Naive thymus-derived CD4-positive, alpha-beta T cell (primary cell): ENCODE data around the gene ADM2. TPM values are rescaled to one million over a fixed set of nuclear protein-coding genes. Genes with fewer than 3 reads are reported as not detected.

Source experiments
- ATAC-seq: fragments of 150-1000 bp; cut with Tn5 transposase; 2 replicates; pipeline ENCODE4 v1.10.0; 2021; ENCODE audit warnings: mild to moderate bottlenecking, moderate library complexity
- CTCF ChIA-PET: fragments of 350-600 bp; sonication (Branson Sonifier 250); formaldehyde crosslinking; loops from one replicate; lab custom pipeline; 2021; ENCODE audit warnings: antibody characterized with exemption; lab: Charles Lee
- POLR2A ChIA-PET: fragments of 350-600 bp; sonication (Branson Sonifier 250); formaldehyde crosslinking; loops from one replicate; lab custom pipeline; 2021; ENCODE audit warnings: antibody characterized with exemption, inconsistent platforms; lab: Charles Lee
- DNase-seq, 9 donors: peaks; one replicate each; pipeline versions ENCODE4 v3.0.0 to v3.0.0-alpha.2; 2020 to 2022; ENCODE audit warnings: mixed read lengths in 1 of 9
- H3K27ac ChIP-seq: one replicate; pipeline ENCODE4 v1.7.0; 2013; ENCODE audit warnings: mild to moderate bottlenecking, low read depth, low read length, moderate library complexity
- H3K27me3 ChIP-seq, 2 donors: one replicate each; pipeline ENCODE4 v1.7.0; 2013; ENCODE audit warnings: low read length in 2 of 2, mild to moderate bottlenecking in 2 of 2, moderate library complexity in 2 of 2; ENCODE audit not compliant: control insufficient read depth in 2 of 2, insufficient read depth in 2 of 2
- H3K36me3 ChIP-seq, 3 experiments: 1 replicate in 2 of 3; 2 replicates in 1 of 3; pipeline ENCODE4 v1.7.0; 2013; ENCODE audit warnings: low read length in 3 of 3, mild to moderate bottlenecking in 3 of 3, moderate library complexity in 1 of 3; ENCODE audit not compliant: insufficient read depth in 3 of 3, control insufficient read depth in 2 of 3
- H3K4me1 ChIP-seq, 2 donors: one replicate each; pipeline ENCODE4 v1.7.0; 2013; ENCODE audit warnings: low read length in 2 of 2, mild to moderate bottlenecking in 2 of 2, moderate library complexity in 1 of 2; ENCODE audit not compliant: control insufficient read depth in 2 of 2, insufficient read depth in 2 of 2
- H3K4me3 ChIP-seq: 2 replicates; pipeline ENCODE4 v1.7.0; 2013; ENCODE audit warnings: mild to moderate bottlenecking, low read length
- H3K9me3 ChIP-seq, 3 experiments: 1 replicate in 2 of 3; 2 replicates in 1 of 3; pipeline ENCODE4 v1.7.0; 2013; ENCODE audit warnings: low read length in 3 of 3; ENCODE audit not compliant: control insufficient read depth in 2 of 3
- H3K27ac Mint-ChIP-seq, 9 donors: one replicate each; pipeline ENCODE4 v1.8.0; 2020 to 2022; ENCODE audit warnings: mixed read lengths in 9 of 9, mild to moderate bottlenecking in 8 of 9, moderate library complexity in 5 of 9, inconsistent platforms in 2 of 9
- H3K27me3 Mint-ChIP-seq, 5 donors: one replicate each; pipeline ENCODE4 v1.8.0; 2021 to 2022; ENCODE audit warnings: mixed read lengths in 5 of 5, mild to moderate bottlenecking in 1 of 5
- H3K36me3 Mint-ChIP-seq, 5 donors: one replicate each; pipeline ENCODE4 v1.8.0; 2020 to 2022; ENCODE audit warnings: mixed read lengths in 5 of 5, mild to moderate bottlenecking in 3 of 5, inconsistent platforms in 1 of 5
- H3K4me1 Mint-ChIP-seq, 7 donors: one replicate each; pipeline ENCODE4 v1.8.0; 2020 to 2022; ENCODE audit warnings: mixed read lengths in 7 of 7, mild to moderate bottlenecking in 3 of 7, inconsistent platforms in 1 of 7
- H3K4me3 Mint-ChIP-seq, 10 donors: one replicate each; pipeline ENCODE4 v1.8.0; 2020 to 2022; ENCODE audit warnings: mild to moderate bottlenecking in 10 of 10, mixed read lengths in 10 of 10, moderate library complexity in 6 of 10, inconsistent platforms in 2 of 10
- H3K9me3 Mint-ChIP-seq, 11 donors: one replicate each; pipeline ENCODE4 v1.8.0; 2020 to 2022; ENCODE audit warnings: mixed read lengths in 11 of 11, mild to moderate bottlenecking in 4 of 11, inconsistent platforms in 1 of 11, moderate library complexity in 1 of 11
- intact Hi-C, 2 donors: fragments of 100-400 bp; cut with micrococcal nuclease; formaldehyde crosslinking; loops; one replicate each; pipeline ENCODE4 v1.15.1; 2023
- polyA plus RNA-seq, 2 donors: library from polyadenylated mRNA; unstranded; fragments of 300-500 nt; fragmentation: Illumina TruSeq; gene quantifications; one replicate each; pipeline ENCODE4 v1.2.3, GENCODE V29; 2021
- total RNA-seq, 6 experiments: library from RNA in 5 of 6; stranded (reverse) in 5 of 6; gene quantifications; 1 replicate in 5 of 6; 2 replicates in 1 of 6; pipeline ENCODE4 v1.2.3 and lab custom pipeline; 2021 to 2026

The ADM2 gene
- total and polyA plus RNA-seq, 7 experiments from 2014 or later = 0.24 to 4.5 (median 3.7) TPM

- Mint-ChIP-seq H3K9me3 (no peaks in the 10 kb centered on the region), H3K27me3 (peaks cover 0 to 28% (median 0%) of the 10 kb centered on the region in 5 donors), H3K4me1 (peaks cover 0 to 15% (median 7%) of the 10 kb centered on the region in 7 donors), H3K4me3 (peak overlapping the region; percentile 42 to 85 (median 72)), H3K27ac (peak overlapping the region in 1 of 9 donors; percentile 55), H3K36me3 (peaks cover 0 to 1% (median 0%) of the 10 kb centered on the region in 5 donors)
- peaks cover 4 to 8% of the 10 kb centered on the region in 2 donors for H3K4me1 ChIP-seq
- H3K27me3 ChIP-seq = no peaks in the 10 kb centered on the region
- H3K27ac ChIP-seq = peak overlapping the region; percentile 45
- H3K4me3 ChIP-seq = peak overlapping the region; percentile 39
- no peaks in the 10 kb centered on the region for H3K36me3 ChIP-seq
- DNase-seq = no peak
- intact Hi-C loops = loop anchor here in 1 of 2 donors (1.0 kb wide), 1 partner anchor 11 kb away; no protein-coding TSS in a partner anchor
- ATAC-seq = no peak
- ChIA-PET POLR2A (interaction anchor here (1.5 to 2.9 kb wide), 3 partner anchors 11 to 22 kb away, joined by 3 to 11 read pairs (median 6); no protein-coding TSS in a partner anchor), CTCF (no interaction called here)
- no peaks in the 10 kb centered on the region for H3K9me3 ChIP-seq
These were observed 301 bp upstream of the ADM2 start for GRCh38 chr22:50481045-50481439.

- ChIA-PET CTCF (interaction anchor here (0.7 to 0.8 kb wide), 2 partner anchors 9 to 15 kb away, joined by 3 read pairs; no protein-coding TSS in a partner anchor), POLR2A (interaction anchor here (1.3 to 2.4 kb wide), 5 partner anchors 9 to 21 kb away, joined by 3 to 6 read pairs (median 4); no protein-coding TSS in a partner anchor)
- H3K9me3 Mint-ChIP-seq = no peaks in the 10 kb centered on the region
- H3K36me3 ChIP-seq = no peaks in the 10 kb centered on the region
- peak overlapping the region in 2 of 9 donors; percentile 24 to 68 for H3K27ac Mint-ChIP-seq
- intact Hi-C loops = no loop called here
- peaks cover 0 to 1% (median 0%) of the 10 kb centered on the region in 5 donors for H3K36me3 Mint-ChIP-seq
- ATAC-seq (no peak), DNase-seq (no peak)
- H3K4me1 Mint-ChIP-seq = peaks cover 0 to 15% (median 7%) of the 10 kb centered on the region in 7 donors
- H3K27me3 Mint-ChIP-seq = peaks cover 0 to 24% (median 0%) of the 10 kb centered on the region in 5 donors
- H3K27ac ChIP-seq = no peak overlapping the region
- H3K4me1 ChIP-seq = peaks cover 4 to 8% of the 10 kb centered on the region in 2 donors
- H3K9me3 ChIP-seq = no peaks in the 10 kb centered on the region
- peak overlapping the region; percentile 49 to 85 (median 75) for H3K4me3 Mint-ChIP-seq
- H3K4me3 ChIP-seq = peak overlapping the region; percentile 39
- no peaks in the 10 kb centered on the region for H3K27me3 ChIP-seq
These were observed 1.0 kb downstream of the ADM2 start for GRCh38 chr22:50482107-50483074.

- DNase-seq = no peak
- Histone ChIP-seq H3K4me1 (peaks cover 4 to 8% of the 10 kb centered on the region in 2 donors), H3K36me3 (no peaks in the 10 kb centered on the region), H3K9me3 (no peaks in the 10 kb centered on the region), H3K4me3 (no peak overlapping the region), H3K27me3 (no peaks in the 10 kb centered on the region), H3K27ac (no peak overlapping the region)
- no peak overlapping the region for H3K27ac Mint-ChIP-seq
- peak overlapping the region in 6 of 10 donors; percentile 13 to 85 (median 37) for H3K4me3 Mint-ChIP-seq
- peaks cover 0 to 15% (median 7%) of the 10 kb centered on the region in 7 donors for H3K4me1 Mint-ChIP-seq
- ChIA-PET POLR2A (interaction anchor here (1.3 to 2.1 kb wide), 3 partner anchors 10 to 15 kb away, joined by 3 to 6 read pairs (median 4); no protein-coding TSS in a partner anchor), CTCF (interaction anchor here (0.7 to 0.8 kb wide), 2 partner anchors 10 to 16 kb away, joined by 3 read pairs; no protein-coding TSS in a partner anchor)
- intact Hi-C loops = no loop called here
- no peaks in the 10 kb centered on the region for H3K9me3 Mint-ChIP-seq
- H3K27me3 Mint-ChIP-seq = peaks cover 0 to 24% (median 0%) of the 10 kb centered on the region in 5 donors
- ATAC-seq = no peak
- peaks cover 0 to 1% (median 0%) of the 10 kb centered on the region in 5 donors for H3K36me3 Mint-ChIP-seq
These were observed 1.8 kb downstream of the ADM2 start for GRCh38 chr22:50483106-50483505.

GRCh38 chr22:50483556-50483955, 2.2 kb downstream of the ADM2 start:
- Histone ChIP-seq H3K4me3 (no peak overlapping the region), H3K9me3 (no peaks in the 10 kb centered on the region), H3K27ac (no peak overlapping the region), H3K4me1 (peaks cover 4 to 8% of the 10 kb centered on the region in 2 donors), H3K27me3 (no peaks in the 10 kb centered on the region), H3K36me3 (no peaks in the 10 kb centered on the region)
- intact Hi-C loops = no loop called here
- peaks cover 0 to 1% (median 0%) of the 10 kb centered on the region in 5 donors for H3K36me3 Mint-ChIP-seq
- ATAC-seq (no peak), DNase-seq (no peak)
- no peak overlapping the region for H3K27ac Mint-ChIP-seq
- no peaks in the 10 kb centered on the region for H3K9me3 Mint-ChIP-seq
- peaks cover 0 to 15% (median 7%) of the 10 kb centered on the region in 7 donors for H3K4me1 Mint-ChIP-seq
- peak overlapping the region in 1 of 10 donors; percentile 85 for H3K4me3 Mint-ChIP-seq
- POLR2A ChIA-PET = interaction anchor here (1.3 to 2.1 kb wide), 3 partner anchors 10 to 15 kb away, joined by 3 to 6 read pairs (median 4); no protein-coding TSS in a partner anchor
- peaks cover 0 to 22% (median 0%) of the 10 kb centered on the region in 5 donors for H3K27me3 Mint-ChIP-seq
- CTCF ChIA-PET = interaction anchor here (1.4 kb wide), 1 partner anchor 14 kb away, joined by 7 read pairs; no protein-coding TSS in a partner anchor

- ATAC-seq = no peak
- intact Hi-C loops = no loop called here
- Histone ChIP-seq H3K36me3 (no peaks in the 10 kb centered on the region), H3K4me3 (no peak overlapping the region), H3K27me3 (no peaks in the 10 kb centered on the region), H3K4me1 (peaks cover 4 to 8% of the 10 kb centered on the region in 2 donors), H3K27ac (no peak overlapping the region), H3K9me3 (no peaks in the 10 kb centered on the region)
- ChIA-PET CTCF (interaction anchor here (0.8 to 1.4 kb wide), 2 partner anchors 14 to 41 kb away, joined by 3 to 7 read pairs; partner anchors contain the start of gene SCO2), POLR2A (interaction anchor here (1.5 to 2.1 kb wide), 2 partner anchors 14 kb away, joined by 4 to 6 read pairs; no protein-coding TSS in a partner anchor)
- Mint-ChIP-seq H3K27ac (no peak overlapping the region), H3K27me3 (peaks cover 0 to 16% (median 0%) of the 10 kb centered on the region in 5 donors), H3K9me3 (no peaks in the 10 kb centered on the region), H3K4me1 (peaks cover 0 to 15% (median 7%) of the 10 kb centered on the region in 7 donors), H3K36me3 (peaks cover 0 to 1% (median 0%) of the 10 kb centered on the region in 5 donors), H3K4me3 (peak overlapping the region in 1 of 10 donors; percentile 34)
- no peak for DNase-seq
These were observed 2.9 kb downstream of the ADM2 start for GRCh38 chr22:50483977-50484853.
